Measurements from ENCODE around the gene TMEM52.

DNA sequence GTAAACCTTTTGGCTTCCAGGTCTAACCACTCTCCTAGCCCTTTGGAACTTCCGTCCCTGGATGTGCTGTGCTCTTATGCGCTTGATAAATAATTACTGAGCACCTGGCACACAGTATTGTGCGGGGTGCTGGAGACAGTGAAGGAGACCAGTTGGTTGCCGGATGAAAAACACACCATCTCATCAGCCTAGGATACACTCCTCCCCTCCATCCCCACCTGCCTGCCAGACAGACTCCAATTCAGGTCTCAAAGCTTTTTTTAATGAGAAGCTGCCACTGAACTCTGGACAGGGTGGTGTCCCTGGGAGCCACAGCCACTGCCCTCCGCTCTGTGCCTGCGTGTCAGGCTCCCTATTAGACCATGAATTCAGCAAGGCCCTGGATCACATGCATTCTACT, 37.4 kb downstream of the TMEM52 start:
- TF ChIP-seq, protein P1, sequence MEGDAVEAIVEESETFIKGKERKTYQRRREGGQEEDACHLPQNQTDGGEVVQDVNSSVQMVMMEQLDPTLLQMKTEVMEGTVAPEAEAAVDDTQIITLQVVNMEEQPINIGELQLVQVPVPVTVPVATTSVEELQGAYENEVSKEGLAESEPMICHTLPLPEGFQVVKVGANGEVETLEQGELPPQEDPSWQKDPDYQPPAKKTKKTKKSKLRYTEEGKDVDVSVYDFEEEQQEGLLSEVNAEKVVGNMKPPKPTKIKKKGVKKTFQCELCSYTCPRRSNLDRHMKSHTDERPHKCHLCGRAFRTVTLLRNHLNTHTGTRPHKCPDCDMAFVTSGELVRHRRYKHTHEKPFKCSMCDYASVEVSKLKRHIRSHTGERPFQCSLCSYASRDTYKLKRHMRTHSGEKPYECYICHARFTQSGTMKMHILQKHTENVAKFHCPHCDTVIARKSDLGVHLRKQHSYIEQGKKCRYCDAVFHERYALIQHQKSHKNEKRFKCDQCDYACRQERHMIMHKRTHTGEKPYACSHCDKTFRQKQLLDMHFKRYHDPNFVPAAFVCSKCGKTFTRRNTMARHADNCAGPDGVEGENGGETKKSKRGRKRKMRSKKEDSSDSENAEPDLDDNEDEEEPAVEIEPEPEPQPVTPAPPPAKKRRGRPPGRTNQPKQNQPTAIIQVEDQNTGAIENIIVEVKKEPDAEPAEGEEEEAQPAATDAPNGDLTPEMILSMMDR (conservative IDR thresholded peaks at IDR 0.05; ENCODE audit: low read depth, low read length), result no peak
- TF ChIP-seq EZH2 (IDR thresholded peaks at IDR 0.05; ENCODE audit: borderline replicate concordance, low read depth, low read length, poor library complexity, severe bottlenecking), result no peak

Data from A673 (cell line).